HG02970 (cell line): ENCODE measurements around the gene C5orf58.
"Not testable (repeated sequence)": the region's sequence is repeated elsewhere in the genome, so short reads cannot be mapped to it uniquely, and the experiment has no call there.

Experiments used
- ATAC-seq: cut with Tn5 transposase; IDR thresholded peaks from one replicate; pipeline ENCODE4 v1.9.1; 2021; ENCODE audit warnings: mild to moderate bottlenecking, moderate library complexity, moderate number of reproducible peaks; ENCODE audit not compliant: unreplicated experiment, low FRiP score

The C5orf58 gene

GRCh38 chr5:170223360-170223759 is 9.4 kb upstream of the C5orf58 start:
- ATAC-seq, result no peak

- no peak for ATAC-seq
Observed at GRCh38 chr5:170223906-170224305, 8.9 kb upstream of the C5orf58 start.

GRCh38 chr5:170225326-170226128 is 7.3 kb upstream of the C5orf58 start:
- no peak for ATAC-seq

- ATAC-seq, result no peak
Observed at GRCh38 chr5:170226129-170226615, 6.6 kb upstream of the C5orf58 start.

GRCh38 chr5:170226661-170227060 is 6.1 kb upstream of the C5orf58 start:
- no peak for ATAC-seq

- no peak for ATAC-seq
Observed at GRCh38 chr5:170228762-170229435, 3.9 kb upstream of the C5orf58 start.

- no peak for ATAC-seq
Observed at GRCh38 chr5:170233358-170233892, 640 bp downstream of the C5orf58 start.

- ATAC-seq, result no peak
Observed at GRCh38 chr5:170235876-170236864, 3.4 kb downstream of the C5orf58 start.

GRCh38 chr5:170238456-170239196 is 5.8 kb downstream of the C5orf58 start:
- ATAC-seq, result no peak

- not testable (repeated sequence) for ATAC-seq
Observed at GRCh38 chr5:170245436-170245835, 12.7 kb downstream of the C5orf58 start.

GRCh38 chr5:170246126-170246870 is 13.5 kb downstream of the C5orf58 start:
- ATAC-seq, result no peak

GRCh38 chr5:170247363-170247762 is 14.6 kb downstream of the C5orf58 start:
- no peak for ATAC-seq

GRCh38 chr5:170248172-170248930 is 15.6 kb downstream of the C5orf58 start:
- no peak for ATAC-seq

GRCh38 chr5:170248931-170249227 is 16.1 kb downstream of the C5orf58 start:
- not testable (repeated sequence) for ATAC-seq

GRCh38 chr5:170249355-170249754 is 16.6 kb downstream of the C5orf58 start:
- ATAC-seq, result no peak

- no peak for ATAC-seq
Observed at GRCh38 chr5:170250810-170251317, 18.1 kb downstream of the C5orf58 start.

GRCh38 chr5:170251462-170251861 is 18.7 kb downstream of the C5orf58 start:
- no peak for ATAC-seq

GRCh38 chr5:170252109-170252508 is 19.3 kb downstream of the C5orf58 start:
- ATAC-seq, result no peak
